ENCODE data around the gene GALNT2. TPM values are rescaled to one million over a fixed set of nuclear protein-coding genes. Genes with fewer than 3 reads are reported as not detected.

The GALNT2 gene
- total and polyA plus RNA-seq, 2 of the 4 experiments (the other 2 are of a cell fraction), result 50.4 to 189 TPM

GRCh38 chr1:230322967-230323547 lies 256.0 kb downstream of the GALNT2 start:
- Histone ChIP-seq H2AK9ac (replicated peaks; ENCODE audit: low read depth, low read length, poor library complexity) (no peak overlapping the region), H3K9me3 (ENCODE audit: control insufficient read depth, insufficient read depth, low read length) (no peaks in the 10 kb centered on the region), H3K23ac (ENCODE audit: low read depth, low read length) (no peak overlapping the region), H2AK5ac (ENCODE audit: low read depth, low read length) (no peak overlapping the region), H3K4ac (ENCODE audit: low read depth, low read length) (no peak overlapping the region), H4K20me1 (ENCODE audit: insufficient read depth, low read length) (no peaks in the 10 kb centered on the region), H2BK15ac (ENCODE audit: low read depth, low read length) (no peak overlapping the region), H3K56ac (ENCODE audit: extremely low read depth, insufficient read depth, low read length) (no peak overlapping the region), H2BK120ac (ENCODE audit: low read depth, low read length) (no peak overlapping the region), H3K27me3 (ENCODE audit: control insufficient read depth, insufficient read depth, low read length) (no peaks in the 10 kb centered on the region), H3K4me3 (ENCODE audit: insufficient read depth, low read depth, low read length) (no peak overlapping the region), H2BK5ac (ENCODE audit: low read depth, low read length, poor library complexity, severe bottlenecking) (no peak overlapping the region), H3K4me2 (ENCODE audit: low read depth, low read length) (no peak overlapping the region), H3K79me1 (ENCODE audit: low read depth in 1 of 2, low read length in 2 of 2) (no peaks in the 10 kb centered on the region), H3K4me1 (ENCODE audit: control insufficient read depth, insufficient read depth, low read length) (no peaks in the 10 kb centered on the region), H3K27ac (ENCODE audit: insufficient read depth, low read length) (no peak overlapping the region), H3K9ac (ENCODE audit: low read depth, low read length) (no peak overlapping the region), H3K18ac (ENCODE audit: low read depth, low read length) (no peak overlapping the region), H4K8ac (ENCODE audit: low read depth in 2 of 2, low read length in 2 of 2) (no peak overlapping the region), H2BK20ac (ENCODE audit: low read depth, low read length) (no peak overlapping the region), H3K14ac (replicated peaks; ENCODE audit: low read depth, low read length) (no peak overlapping the region), H2AFZ (replicated peaks; ENCODE audit: low read length, poor library complexity) (no peak overlapping the region), H3K36me3 (ENCODE audit: control insufficient read depth, insufficient read depth, low read length) (no peaks in the 10 kb centered on the region), H4K91ac (ENCODE audit: insufficient read depth, low read depth, low read length) (no peak overlapping the region), H4K5ac (ENCODE audit: low read depth, low read length) (no peak overlapping the region), H3K9me1 (ENCODE audit: insufficient read depth, low read length) (no peaks in the 10 kb centered on the region)
- TF ChIP-seq MAFK (IDR thresholded peaks at IDR 0.05; ENCODE audit: low read depth, low read length), result no peak
- no peak for TF ChIP-seq CHD1 (IDR thresholded peaks at IDR 0.05; ENCODE audit: low read depth, low read length)
- TF ChIP-seq RAD21 (IDR thresholded peaks at IDR 0.05; ENCODE audit: low read length), result no peak
- no peak for TF ChIP-seq POLR2A (IDR thresholded peaks at IDR 0.05; ENCODE audit: low read depth, low read length)
- TF ChIP-seq ELK1 (IDR thresholded peaks at IDR 0.05; ENCODE audit: borderline replicate concordance, low read depth, low read length), result no peak
- TF ChIP-seq BHLHE40 (IDR thresholded peaks at IDR 0.05; ENCODE audit: low read depth, low read length), result no peak
- no peak for TF ChIP-seq RFX5 (IDR thresholded peaks at IDR 0.05; ENCODE audit: low read depth, low read length)
- TF ChIP-seq RCOR1 (IDR thresholded peaks at IDR 0.05; ENCODE audit: insufficient replicate concordance, low read length), result no peak
- no peak for TF ChIP-seq FOS (IDR thresholded peaks at IDR 0.05; ENCODE audit: low read depth, low read length)
- TF ChIP-seq MAZ (IDR thresholded peaks at IDR 0.05; ENCODE audit: borderline replicate concordance, low read depth, low read length), result no peak
- TF ChIP-seq SMC3 (IDR thresholded peaks at IDR 0.05; ENCODE audit: low read depth, low read length), result no peak
- TF ChIP-seq, protein P1, sequence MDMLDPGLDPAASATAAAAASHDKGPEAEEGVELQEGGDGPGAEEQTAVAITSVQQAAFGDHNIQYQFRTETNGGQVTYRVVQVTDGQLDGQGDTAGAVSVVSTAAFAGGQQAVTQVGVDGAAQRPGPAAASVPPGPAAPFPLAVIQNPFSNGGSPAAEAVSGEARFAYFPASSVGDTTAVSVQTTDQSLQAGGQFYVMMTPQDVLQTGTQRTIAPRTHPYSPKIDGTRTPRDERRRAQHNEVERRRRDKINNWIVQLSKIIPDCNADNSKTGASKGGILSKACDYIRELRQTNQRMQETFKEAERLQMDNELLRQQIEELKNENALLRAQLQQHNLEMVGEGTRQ (IDR thresholded peaks at IDR 0.05; ENCODE audit: low read depth, low read length), result no peak
- no peak for TF ChIP-seq NFE2L2 (IDR thresholded peaks at IDR 0.05; ENCODE audit: low read depth, low read length)
- TF ChIP-seq MXI1 (IDR thresholded peaks at IDR 0.05; ENCODE audit: borderline replicate concordance, low read depth, low read length), result no peak
- TF ChIP-seq CTCF (conservative IDR thresholded peaks at IDR 0.05; ENCODE audit: low read depth, low read length), result no peak
- no peak for TF ChIP-seq CEBPB (IDR thresholded peaks at IDR 0.05; ENCODE audit: low read depth, low read length)
- CTCF ChIA-PET, result no interaction called here
- POLR2A ChIA-PET (ENCODE audit: unreplicated experiment), result no interaction called here
- dilution Hi-C loops (cut with HindIII; ENCODE audit: low sequenced_read_pairs, unreplicated experiment), result no loop called here
- no peak for ATAC-seq (ENCODE audit: low read depth)
- in situ Hi-C loops (cut with MboI; ENCODE audit: low sequenced_read_pairs), result loop anchor here (25.0 kb wide), 1 partner anchor 1061 kb away; the partner anchor contains the start of gene RAB4A
- WGBS, 2 experiments (ENCODE audit: extremely low coverage in 2 of 2, insufficient read length in 1 of 2), result 63% methylated on average over 12 of the region's 23 CpGs; no CpG with 5 or more reads in 1 of the 2 experiments
- intact Hi-C loops (cut with micrococcal nuclease), result no loop called here
- no TSS peak for BruUV-seq (replicated peaks)
- DNase-seq, result no peak

Measured in IMR-90 (cell line).